HCT116 (cell line): Measurements from ENCODE around the gene ILF2.

Experiments
- CBX3 ChIP-seq: IDR thresholded peaks from 2 replicates; pipeline ENCODE4 v1.6.1; 2012; ENCODE audit warnings: low read depth
- CEBPB ChIP-seq: IDR thresholded peaks from 2 replicates; pipeline ENCODE4 v1.6.1; 2012; ENCODE audit warnings: low read depth
- EGR1 ChIP-seq: IDR thresholded peaks from 2 replicates; pipeline ENCODE4 v1.6.1; 2012; ENCODE audit warnings: low read depth
- EZH2 ChIP-seq: fragments of 200-600 bp; sonication (generic); IDR thresholded peaks from 2 replicates; pipeline ENCODE4 v1.6.1; 2017; ENCODE audit warnings: antibody characterized with exemption, mixed run types
- FOSL1 ChIP-seq: IDR thresholded peaks from 2 replicates; pipeline ENCODE4 v1.6.1; 2012; ENCODE audit warnings: low read depth
- RAD21 ChIP-seq: IDR thresholded peaks from 2 replicates; pipeline ENCODE4 v1.6.1; 2012; ENCODE audit warnings: low read depth, mild to moderate bottlenecking
- TCF7L2 ChIP-seq: IDR thresholded peaks from 2 replicates; pipeline ENCODE4 v1.7.0; 2011; ENCODE audit warnings: borderline replicate concordance, inconsistent platforms; ENCODE audit not compliant: insufficient read depth, insufficient read length; ENCODE audit errors: extremely low read depth
- ZFX ChIP-seq: fragments of 450-650 bp; IDR thresholded peaks from 2 replicates; pipeline ENCODE4 v1.6.1; 2017
- TF ChIP-seq, protein P1 (sequence below), 3 experiments: fragments of 200-600 bp in 1 of 3; sonication (generic) in 1 of 3; IDR thresholded peaks in 2 of 3; conservative IDR thresholded peaks in 1 of 3; 2 replicates each; pipeline ENCODE4 v1.5.1; 2012 to 2017; ENCODE audit warnings: low read depth in 2 of 3, low read length in 2 of 3, antibody characterized with exemption in 1 of 3, borderline replicate concordance in 1 of 3, control low read depth in 1 of 3, mild to moderate bottlenecking in 1 of 3, mixed read lengths in 1 of 3, mixed run types in 1 of 3, moderate library complexity in 1 of 3; ENCODE audit not compliant: insufficient read depth in 1 of 3
- TF ChIP-seq, protein P2 (sequence below): IDR thresholded peaks from 2 replicates; pipeline ENCODE4 v1.6.1; 2012

DNA sequence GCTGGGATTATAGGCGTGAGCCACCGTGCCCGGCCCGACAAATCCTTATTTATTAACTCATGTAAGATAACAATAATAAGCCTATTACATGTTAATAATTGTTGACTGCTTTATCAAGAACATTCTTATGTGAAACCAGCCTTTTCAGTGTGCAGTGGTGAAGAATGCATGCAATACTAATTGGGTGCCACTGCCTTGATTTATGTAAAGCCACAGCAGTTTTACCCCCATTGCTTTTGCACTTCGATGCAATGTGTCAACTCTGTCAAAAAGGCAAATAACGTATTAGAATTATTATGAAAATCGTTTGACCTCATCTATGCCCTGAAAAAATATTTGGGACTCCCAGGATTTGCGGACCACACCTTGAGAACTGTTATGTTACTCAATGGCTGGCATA is 25.9 kb upstream of the ILF2 start:
- no peak for TF ChIP-seq CBX3
- TF ChIP-seq, protein P1, sequence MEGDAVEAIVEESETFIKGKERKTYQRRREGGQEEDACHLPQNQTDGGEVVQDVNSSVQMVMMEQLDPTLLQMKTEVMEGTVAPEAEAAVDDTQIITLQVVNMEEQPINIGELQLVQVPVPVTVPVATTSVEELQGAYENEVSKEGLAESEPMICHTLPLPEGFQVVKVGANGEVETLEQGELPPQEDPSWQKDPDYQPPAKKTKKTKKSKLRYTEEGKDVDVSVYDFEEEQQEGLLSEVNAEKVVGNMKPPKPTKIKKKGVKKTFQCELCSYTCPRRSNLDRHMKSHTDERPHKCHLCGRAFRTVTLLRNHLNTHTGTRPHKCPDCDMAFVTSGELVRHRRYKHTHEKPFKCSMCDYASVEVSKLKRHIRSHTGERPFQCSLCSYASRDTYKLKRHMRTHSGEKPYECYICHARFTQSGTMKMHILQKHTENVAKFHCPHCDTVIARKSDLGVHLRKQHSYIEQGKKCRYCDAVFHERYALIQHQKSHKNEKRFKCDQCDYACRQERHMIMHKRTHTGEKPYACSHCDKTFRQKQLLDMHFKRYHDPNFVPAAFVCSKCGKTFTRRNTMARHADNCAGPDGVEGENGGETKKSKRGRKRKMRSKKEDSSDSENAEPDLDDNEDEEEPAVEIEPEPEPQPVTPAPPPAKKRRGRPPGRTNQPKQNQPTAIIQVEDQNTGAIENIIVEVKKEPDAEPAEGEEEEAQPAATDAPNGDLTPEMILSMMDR (IDR thresholded peaks at IDR 0.05 in 2 of 3, conservative IDR thresholded peaks at IDR 0.05 in 1 of 3; ENCODE audit: borderline replicate concordance in 1 of 3, insufficient read depth in 1 of 3, low read depth in 2 of 3, low read length in 2 of 3): no peak
- no peak for TF ChIP-seq EZH2
- no peak for TF ChIP-seq EGR1
- TF ChIP-seq, protein P2, sequence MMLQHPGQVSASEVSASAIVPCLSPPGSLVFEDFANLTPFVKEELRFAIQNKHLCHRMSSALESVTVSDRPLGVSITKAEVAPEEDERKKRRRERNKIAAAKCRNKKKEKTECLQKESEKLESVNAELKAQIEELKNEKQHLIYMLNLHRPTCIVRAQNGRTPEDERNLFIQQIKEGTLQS: no peak
- no peak for TF ChIP-seq RAD21
- TF ChIP-seq TCF7L2: no peak
- no peak for TF ChIP-seq CEBPB
- no peak for TF ChIP-seq ZFX
- TF ChIP-seq FOSL1: no peak
